SK-N-MC (cell line): ENCODE data around the gene GPR32.
"Not testable (repeated sequence)": the region's sequence is repeated elsewhere in the genome, so short reads cannot be mapped to it uniquely, and the experiment has no call there.

Source experiments
- EZH2 ChIP-seq: fragments of 200-600 bp; sonication (generic); IDR thresholded peaks from one replicate; pipeline ENCODE4 v1.6.1; 2017; ENCODE audit warnings: antibody characterized with exemption
- POLR2AphosphoS5 ChIP-seq: IDR thresholded peaks from 2 replicates; pipeline ENCODE4 v1.6.1; 2012; ENCODE audit warnings: mild to moderate bottlenecking, low read depth, low read length, borderline replicate concordance

DNA sequence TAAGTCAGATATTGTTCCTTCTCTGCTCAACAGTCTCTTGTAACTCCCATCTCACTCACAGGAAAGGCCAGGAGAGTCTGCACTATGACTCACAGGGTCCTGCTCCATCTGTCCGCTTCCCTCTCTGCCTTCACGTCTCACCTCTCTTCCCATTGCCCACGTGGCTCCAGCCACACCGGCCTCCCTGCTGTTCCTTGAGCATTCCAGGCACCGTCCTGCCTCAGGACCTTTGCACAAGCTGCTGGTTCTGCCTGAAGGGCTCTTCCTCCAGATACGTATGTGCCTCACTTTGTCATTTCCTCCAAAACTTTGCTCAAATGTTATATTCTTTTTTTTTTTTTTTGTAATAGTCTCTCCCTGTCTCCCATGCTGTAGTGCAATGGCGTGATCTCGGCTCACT, 14.0 kb upstream of the GPR32 start:
- TF ChIP-seq EZH2, POLR2AphosphoS5: not testable (repeated sequence)
